GM21367 (cell line): ENCODE results near the gene EEF2.
A peak's percentile ranks its signal among the peaks of the same experiment; 100 is the strongest.
"Not testable (repeated sequence)": the region's sequence is repeated elsewhere in the genome, so short reads cannot be mapped to it uniquely, and the experiment has no call there.

Experiments used
- ATAC-seq: cut with Tn5 transposase; IDR thresholded peaks from one replicate; pipeline ENCODE4 v1.9.1; 2021; ENCODE audit not compliant: unreplicated experiment

The EEF2 gene

GRCh38 chr19:4015705-4016402 lies 30.6 kb upstream of the EEF2 start:
- no peak for ATAC-seq

GRCh38 chr19:4014541-4015491 lies 29.6 kb upstream of the EEF2 start:
- ATAC-seq, result no peak

GRCh38 chr19:4013886-4014540 lies 28.8 kb upstream of the EEF2 start:
- no peak for ATAC-seq

GRCh38 chr19:4012975-4013634 lies 27.8 kb upstream of the EEF2 start:
- ATAC-seq, result no peak

- no peak for ATAC-seq
Measured at GRCh38 chr19:4012092-4012974, 27.1 kb upstream of the EEF2 start.

GRCh38 chr19:4011430-4011829 lies 26.2 kb upstream of the EEF2 start:
- not testable (repeated sequence) for ATAC-seq

- no peak for ATAC-seq
Measured at GRCh38 chr19:4010808-4011110, 25.5 kb upstream of the EEF2 start.

- no peak for ATAC-seq
Measured at GRCh38 chr19:4009990-4010807, 24.9 kb upstream of the EEF2 start.

GRCh38 chr19:4007836-4008539 lies 22.7 kb upstream of the EEF2 start:
- ATAC-seq, result no peak

- ATAC-seq, result peak; percentile 50
Measured at GRCh38 chr19:4007021-4007835, 22.0 kb upstream of the EEF2 start, which contains the start of gene PIAS4. TSS of gene PIAS4 (plus strand) at chr19:4007736. CDS start at chr19:4007761, 25 bp downstream.

GRCh38 chr19:4005436-4005835 lies 20.2 kb upstream of the EEF2 start:
- ATAC-seq, result not testable (repeated sequence)

- not testable (repeated sequence) for ATAC-seq
Measured at GRCh38 chr19:4000798-4001197, 15.5 kb upstream of the EEF2 start.

GRCh38 chr19:3998667-3999412 lies 13.6 kb upstream of the EEF2 start:
- ATAC-seq, result not testable (repeated sequence)

GRCh38 chr19:3995607-3996006 lies 10.3 kb upstream of the EEF2 start:
- ATAC-seq, result no peak

- no peak for ATAC-seq
Measured at GRCh38 chr19:3990815-3991117, 5.5 kb upstream of the EEF2 start.

- no peak for ATAC-seq
Measured at GRCh38 chr19:3987619-3988371, 2.5 kb upstream of the EEF2 start.
